ENCODE data around the gene CPNE5. TPM values are rescaled to one million over a fixed set of nuclear protein-coding genes. Genes with fewer than 3 reads are reported as not detected.

CPNE5 gene
- polyA plus RNA-seq, 3 donors, result 0.47 to 0.85 (median 0.82) TPM

- H3K27me3 ChIP-seq (ENCODE audit: control insufficient read depth in 2 of 2, insufficient read depth in 2 of 2, low read length in 2 of 2), result peaks cover 0 to 3% of the 10 kb centered on the region in 2 donors
- H3K36me3 ChIP-seq (replicated peaks in 1 of 2; ENCODE audit: control insufficient read depth in 1 of 2, insufficient read depth in 2 of 2, low read length in 2 of 2), result no peaks in the 10 kb centered on the region
- H3K4me3 ChIP-seq (replicated peaks in 1 of 3; ENCODE audit: low read depth in 2 of 3, low read length in 3 of 3), result no peak overlapping the region
- no peaks in the 10 kb centered on the region for H3K4me1 ChIP-seq (ENCODE audit: control insufficient read depth in 1 of 2, insufficient read depth in 2 of 2, low read length in 2 of 2)
- Mint-ChIP-seq H3K4me3 (no peak overlapping the region), H3K27me3 (ENCODE audit: low read depth in 3 of 3) (peaks cover 11 to 16% (median 12%) of the 10 kb centered on the region in 3 donors), H3K9me3 (no peaks in the 10 kb centered on the region), H3K4me1 (no peaks in the 10 kb centered on the region), H3K27ac (no peak overlapping the region), H3K36me3 (no peaks in the 10 kb centered on the region)
- no peak overlapping the region for H2AFZ ChIP-seq (ENCODE audit: insufficient read depth, low read depth, low read length, poor library complexity, severe bottlenecking)
- no peak for TF ChIP-seq CTCF (IDR thresholded peaks at IDR 0.05)
- no peak overlapping the region for H3K9ac ChIP-seq (ENCODE audit: insufficient read depth, low read length, poor library complexity, severe bottlenecking)
- no peaks in the 10 kb centered on the region for H3K9me3 ChIP-seq (replicated peaks in 1 of 2; ENCODE audit: control insufficient read depth in 1 of 2, insufficient read depth in 1 of 2, low read length in 2 of 2)
- no peaks in the 10 kb centered on the region for H4K20me1 ChIP-seq (ENCODE audit: insufficient read depth, low read length)
- no peaks in the 10 kb centered on the region for H3K79me2 ChIP-seq (ENCODE audit: insufficient read depth, low read length)
- H3K27ac ChIP-seq (ENCODE audit: low read depth in 1 of 2, low read length in 2 of 2), result no peak overlapping the region
- 100% methylated on average over 4 of the region's 5 CpGs for WGBS (ENCODE audit: insufficient coverage)
- no peak overlapping the region for H3K4me2 ChIP-seq (replicated peaks; ENCODE audit: extremely low read depth, low read length, poor library complexity, severe bottlenecking)
- DNase-seq, result no peak
- intact Hi-C loops (cut with micrococcal nuclease), result no loop called here
Measured at GRCh38 chr6:36794713-36795065, 44.6 kb downstream of the CPNE5 start.

- no peaks in the 10 kb centered on the region for H3K36me3 ChIP-seq (replicated peaks in 1 of 2; ENCODE audit: control insufficient read depth in 1 of 2, insufficient read depth in 2 of 2, low read length in 2 of 2)
- no peaks in the 10 kb centered on the region for H3K9me3 ChIP-seq (replicated peaks in 1 of 2; ENCODE audit: control insufficient read depth in 1 of 2, insufficient read depth in 1 of 2, low read length in 2 of 2)
- intact Hi-C loops (cut with micrococcal nuclease), result no loop called here
- Mint-ChIP-seq H3K36me3 (no peaks in the 10 kb centered on the region), H3K9me3 (no peaks in the 10 kb centered on the region), H3K4me3 (no peak overlapping the region), H3K27me3 (ENCODE audit: low read depth in 3 of 3) (peaks cover 8 to 18% (median 16%) of the 10 kb centered on the region in 3 donors), H3K27ac (no peak overlapping the region), H3K4me1 (no peaks in the 10 kb centered on the region)
- H2AFZ ChIP-seq (ENCODE audit: insufficient read depth, low read depth, low read length, poor library complexity, severe bottlenecking), result no peak overlapping the region
- H3K79me2 ChIP-seq (ENCODE audit: insufficient read depth, low read length), result no peaks in the 10 kb centered on the region
- 84% methylated on average over 11 of the region's 19 CpGs for WGBS (ENCODE audit: insufficient coverage)
- no peak for DNase-seq
- no peak for TF ChIP-seq CTCF (IDR thresholded peaks at IDR 0.05)
- H3K4me3 ChIP-seq (replicated peaks in 1 of 3; ENCODE audit: low read depth in 2 of 3, low read length in 3 of 3), result no peak overlapping the region
- H3K27ac ChIP-seq (ENCODE audit: low read depth in 1 of 2, low read length in 2 of 2), result no peak overlapping the region
- peaks cover 3 to 6% of the 10 kb centered on the region in 2 donors for H3K27me3 ChIP-seq (ENCODE audit: control insufficient read depth in 2 of 2, insufficient read depth in 2 of 2, low read length in 2 of 2)
- no peak overlapping the region for H3K4me2 ChIP-seq (replicated peaks; ENCODE audit: extremely low read depth, low read length, poor library complexity, severe bottlenecking)
- no peaks in the 10 kb centered on the region for H3K4me1 ChIP-seq (ENCODE audit: control insufficient read depth in 1 of 2, insufficient read depth in 2 of 2, low read length in 2 of 2)
- no peak overlapping the region for H3K9ac ChIP-seq (ENCODE audit: insufficient read depth, low read length, poor library complexity, severe bottlenecking)
- no peaks in the 10 kb centered on the region for H4K20me1 ChIP-seq (ENCODE audit: insufficient read depth, low read length)
Measured at GRCh38 chr6:36793913-36794712, 45.1 kb downstream of the CPNE5 start.

All from CD14-positive monocyte (primary cell).